ENCODE results near the gene SPOCD1.

SPOCD1 gene

DNA sequence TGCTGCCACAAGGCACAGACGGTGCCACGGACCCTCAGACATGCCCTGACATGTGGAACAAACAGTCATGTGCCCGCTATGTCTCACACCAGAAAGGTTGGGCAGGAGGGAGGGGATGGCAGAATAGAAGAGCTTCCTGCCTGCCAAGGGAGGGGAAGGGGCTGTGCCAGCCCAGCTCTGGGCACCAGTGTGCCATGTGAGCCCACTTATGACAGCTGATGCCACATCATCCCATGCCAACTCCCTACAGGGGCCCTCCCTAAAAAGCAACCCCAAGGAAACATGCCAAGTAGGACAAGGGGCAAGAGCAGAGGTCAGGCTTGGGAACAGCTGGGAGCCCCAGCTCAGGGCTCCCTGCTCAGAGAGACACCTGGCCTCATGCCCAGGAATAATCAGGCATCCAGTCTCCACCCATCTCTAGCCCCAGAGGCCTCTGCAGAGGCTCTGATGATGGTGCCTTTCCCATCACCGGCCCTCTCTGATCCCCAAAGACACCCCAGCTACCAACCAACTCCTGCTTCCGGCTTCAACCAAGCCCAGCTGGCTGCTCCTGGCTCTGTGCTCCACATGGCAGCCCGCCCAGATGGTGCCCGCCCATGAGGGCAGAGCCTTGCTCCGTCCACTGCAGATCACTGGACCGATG lies 62.0 kb downstream of the SPOCD1 start:
- no peak for FAIRE-seq

GRCh38 chr1:31752952-31753475 lies 62.8 kb downstream of the SPOCD1 start:
- FAIRE-seq, result no peak

DNA sequence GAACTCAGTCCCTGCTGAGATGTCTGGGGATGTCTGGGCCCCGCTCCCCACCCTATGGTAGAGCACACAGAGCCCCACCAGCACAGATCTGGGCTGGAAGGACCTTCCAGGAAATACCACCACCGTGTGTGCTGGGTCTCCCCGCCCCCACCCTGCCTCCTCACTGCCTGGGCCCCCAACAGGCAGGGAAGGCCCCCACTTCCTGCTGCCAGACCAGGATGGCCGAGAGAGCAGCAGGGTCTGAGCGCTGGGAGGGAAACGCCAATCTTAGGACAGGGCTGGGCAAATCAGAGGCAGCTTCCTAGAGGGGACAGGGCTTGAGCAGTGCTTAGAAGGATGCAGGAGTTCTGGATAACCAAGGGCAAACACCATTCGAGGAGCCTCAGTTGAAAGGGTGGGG lies 63.6 kb downstream of the SPOCD1 start:
- FAIRE-seq, result no peak

GRCh38 chr1:31751822-31752241 lies 64.0 kb downstream of the SPOCD1 start:
- no peak for FAIRE-seq

GRCh38 chr1:31750858-31751510 lies 64.8 kb downstream of the SPOCD1 start:
- FAIRE-seq, result no peak

DNA sequence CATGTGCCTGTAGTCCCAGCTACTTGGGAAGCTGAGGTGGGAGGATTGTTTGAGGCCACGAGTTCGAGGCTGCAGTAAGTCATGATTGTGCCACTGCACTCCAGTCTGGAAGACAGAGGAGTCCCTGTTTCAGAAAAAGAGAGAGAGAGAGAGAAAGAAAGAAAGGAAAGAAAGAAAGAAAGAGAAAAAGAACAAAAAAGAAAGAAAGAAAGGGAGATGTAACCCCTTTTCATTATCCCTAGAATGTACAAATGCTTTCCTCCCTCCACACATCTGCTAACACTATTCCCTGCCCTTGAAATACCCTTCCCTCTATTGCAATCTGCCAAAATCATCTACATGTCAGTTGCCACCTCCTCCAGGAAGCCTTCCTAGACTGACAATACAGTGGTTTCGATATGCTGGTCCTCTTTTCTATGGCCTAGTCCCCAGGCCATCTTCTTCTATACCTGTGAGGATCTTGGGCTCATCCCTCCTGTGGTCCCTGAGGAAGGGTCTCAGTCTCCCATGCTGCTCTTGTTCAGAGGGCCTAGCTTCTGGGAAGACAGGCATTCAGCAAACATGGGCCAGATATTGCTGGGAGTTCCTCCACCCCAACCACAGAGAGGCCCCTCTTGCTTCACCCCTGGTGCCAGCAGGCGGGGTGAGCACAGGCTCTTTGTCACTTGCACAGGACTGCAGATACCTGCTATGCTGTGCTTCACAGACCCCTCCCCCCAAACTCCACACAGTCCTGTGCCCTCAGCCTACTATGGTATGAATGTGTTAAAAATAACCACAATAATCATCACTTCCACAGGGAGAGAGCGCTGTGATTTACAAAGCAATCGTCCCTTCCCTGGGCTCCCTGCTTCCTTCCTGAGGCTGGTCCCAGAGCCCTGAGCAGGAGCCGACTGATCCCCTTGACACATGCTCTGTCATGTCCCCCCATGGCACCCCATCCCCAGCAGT lies 65.8 kb downstream of the SPOCD1 start:
- no peak for FAIRE-seq

DNA sequence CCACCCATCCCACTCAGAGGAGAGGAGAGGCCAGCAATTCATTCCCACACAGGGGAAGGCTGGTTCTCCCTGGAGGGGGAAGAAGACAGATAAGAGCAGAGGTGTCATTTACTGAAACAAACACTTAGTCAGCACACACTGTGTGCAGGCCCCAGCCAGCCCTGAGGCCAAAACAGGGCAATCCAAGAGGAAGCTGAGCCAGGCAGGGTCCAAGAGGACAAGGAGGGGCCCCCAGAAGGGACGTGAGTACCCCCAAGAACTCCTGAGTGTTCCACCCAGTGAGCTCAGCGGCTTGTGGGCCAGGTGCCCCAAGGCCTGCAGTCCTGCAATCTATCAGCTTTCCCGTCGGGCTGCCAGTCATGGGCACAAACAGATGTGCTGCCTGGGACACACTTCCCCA lies 67.5 kb downstream of the SPOCD1 start:
- no peak for FAIRE-seq

- no peak for FAIRE-seq
Observed at GRCh38 chr1:31747304-31747703, 68.5 kb downstream of the SPOCD1 start.

GRCh38 chr1:31746687-31747086 lies 69.1 kb downstream of the SPOCD1 start:
- FAIRE-seq, result no peak

DNA sequence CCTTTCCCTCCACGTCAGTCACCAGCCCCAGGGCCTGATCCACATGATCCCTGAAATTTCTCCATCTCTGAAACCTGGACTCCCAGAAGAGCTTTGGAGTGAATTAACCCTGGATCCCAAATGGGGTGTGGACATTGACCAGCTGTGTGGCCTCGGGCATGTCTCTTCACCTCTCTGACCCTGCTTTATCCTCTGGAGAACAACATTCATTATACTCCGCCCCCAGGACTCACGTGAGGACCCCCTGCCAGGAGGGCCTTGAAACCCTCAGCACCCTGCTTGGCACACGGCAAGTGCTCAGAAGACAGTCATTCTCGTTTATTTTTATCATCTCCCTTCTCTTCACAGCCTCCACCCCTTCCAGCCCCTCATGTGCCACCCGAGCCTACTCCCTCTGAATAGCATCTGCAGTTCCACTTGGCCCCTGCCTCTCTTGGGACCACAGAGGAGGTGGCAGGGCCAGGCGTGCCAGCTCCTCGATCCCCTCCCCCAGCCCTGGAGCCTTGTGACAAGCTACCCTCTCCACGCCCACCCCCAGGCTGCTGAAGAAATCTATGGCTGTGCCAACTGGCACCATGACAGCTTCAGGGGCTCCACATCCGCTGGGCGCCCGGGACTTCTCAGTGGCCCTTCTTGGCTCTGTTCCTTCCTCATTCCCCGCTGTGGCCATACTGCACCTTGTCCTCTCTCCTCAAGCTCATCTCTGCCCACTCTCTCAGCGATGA lies 69.7 kb downstream of the SPOCD1 start:
- no peak for FAIRE-seq

- FAIRE-seq, result no peak
Observed at GRCh38 chr1:31745096-31745945, 70.5 kb downstream of the SPOCD1 start.

DNA sequence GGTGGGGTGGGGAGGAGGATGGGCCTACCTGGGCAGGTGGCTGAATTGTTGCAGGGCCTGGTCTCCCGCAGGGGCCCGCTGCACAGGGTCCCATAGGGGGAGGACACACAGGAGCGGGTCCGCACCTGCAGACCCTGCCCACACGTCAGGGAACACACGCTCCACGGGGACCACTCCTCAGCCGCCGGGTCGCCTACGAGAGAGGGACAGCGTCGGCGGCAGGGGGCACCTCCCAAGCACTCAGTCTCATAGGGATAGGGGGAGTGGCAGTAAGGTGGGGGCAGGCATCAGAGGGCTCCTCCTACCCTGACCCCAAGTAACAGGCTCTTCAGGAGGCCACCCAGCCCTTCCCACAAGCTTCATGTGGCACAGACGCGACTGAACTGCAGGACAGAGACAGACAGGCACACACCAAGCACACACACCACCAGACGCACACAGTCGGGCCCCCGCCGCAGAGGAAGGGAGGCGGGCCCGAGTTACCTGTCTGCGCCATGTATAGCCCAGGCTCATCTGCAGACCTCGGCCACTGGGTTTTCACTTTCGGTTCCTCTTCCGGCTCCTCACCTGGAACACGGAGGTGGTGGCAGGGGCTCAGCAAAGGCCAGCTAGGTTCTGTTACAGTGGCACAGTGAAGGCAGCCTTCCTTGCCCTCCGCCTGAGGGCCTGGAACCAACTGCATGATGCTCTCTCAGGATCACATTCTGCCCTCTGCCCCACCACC lies 71.5 kb downstream of the SPOCD1 start:
- no peak for FAIRE-seq

- no peak for FAIRE-seq
Observed at GRCh38 chr1:31742462-31743212, 73.2 kb downstream of the SPOCD1 start.
